ENCODE data around the gene GCN1.

Gene GCN1

DNA sequence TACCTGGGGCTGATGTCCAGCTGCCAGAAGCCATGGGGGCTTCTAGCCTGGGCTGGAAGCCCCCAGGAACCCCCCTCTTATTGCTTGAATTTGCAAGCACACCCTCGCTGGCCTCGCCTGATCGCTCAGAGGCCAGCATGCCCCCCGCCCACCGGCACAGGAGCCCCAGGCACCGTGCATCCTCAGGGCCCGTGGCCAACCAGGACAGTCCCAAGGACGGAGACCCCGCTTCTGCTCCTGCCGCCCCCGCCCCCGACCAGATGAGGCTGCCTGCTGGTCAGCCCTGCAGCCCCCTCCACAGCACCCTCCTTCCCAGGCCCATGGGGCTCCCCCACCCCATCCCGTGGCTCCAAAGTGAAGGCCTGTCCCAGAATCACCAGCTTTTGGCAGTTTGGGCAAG is 99.2 kb downstream of the GCN1 start:
- no peak for DNase-seq (ENCODE audit: low spot score)
- FAIRE-seq: no peak

DNA sequence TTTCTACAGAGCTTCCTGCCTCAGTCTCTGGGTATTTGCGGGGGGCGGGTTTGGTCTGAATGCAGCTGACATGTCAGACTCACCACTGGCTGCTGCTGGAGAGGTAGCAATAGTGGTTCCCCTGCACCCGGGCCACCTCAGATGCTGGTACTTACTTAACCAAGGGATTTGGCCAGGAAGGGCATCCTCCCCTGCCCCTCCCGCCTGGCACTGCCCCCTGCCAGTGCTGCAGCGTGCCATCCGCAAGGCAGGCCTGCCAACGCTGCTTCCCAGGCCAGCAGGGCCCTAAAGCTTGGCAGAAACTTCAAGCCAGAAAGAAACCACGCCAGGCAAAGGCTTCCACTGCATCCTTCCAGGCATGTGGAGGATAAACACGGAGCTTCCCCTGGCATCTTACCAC is 100.0 kb downstream of the GCN1 start:
- FAIRE-seq (no peak), DNase-seq (ENCODE audit: low spot score) (no peak)

- FAIRE-seq: no peak
- DNase-seq (ENCODE audit: low spot score): no peak
These were observed 100.7 kb downstream of the GCN1 start for GRCh38 chr12:120093592-120094355.

DNA sequence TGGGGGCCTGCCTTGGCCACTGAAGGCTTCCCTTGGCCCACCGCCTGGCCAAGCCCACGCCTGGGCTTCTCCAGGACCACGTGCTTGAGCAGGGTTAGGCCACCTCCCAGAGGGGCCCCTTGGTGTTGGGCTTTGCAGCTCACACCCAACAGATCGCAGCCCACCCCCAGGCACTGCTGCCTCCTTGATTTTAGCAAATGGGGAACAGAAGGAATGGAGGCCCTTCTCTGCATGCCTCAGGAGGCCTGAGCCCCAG is 101.3 kb downstream of the GCN1 start:
- DNase-seq (ENCODE audit: low spot score) (no peak), FAIRE-seq (no peak)

- no peak for FAIRE-seq
- no peak for DNase-seq (ENCODE audit: low spot score)
These were observed 101.8 kb downstream of the GCN1 start for GRCh38 chr12:120092551-120093335.

GRCh38 chr12:120091371-120092090 is 103.0 kb downstream of the GCN1 start:
- no peak for FAIRE-seq
- no peak for DNase-seq (ENCODE audit: low spot score)

- FAIRE-seq: no peak
- no peak for DNase-seq (ENCODE audit: low spot score)
These were observed 103.8 kb downstream of the GCN1 start for GRCh38 chr12:120090626-120091295.

DNA sequence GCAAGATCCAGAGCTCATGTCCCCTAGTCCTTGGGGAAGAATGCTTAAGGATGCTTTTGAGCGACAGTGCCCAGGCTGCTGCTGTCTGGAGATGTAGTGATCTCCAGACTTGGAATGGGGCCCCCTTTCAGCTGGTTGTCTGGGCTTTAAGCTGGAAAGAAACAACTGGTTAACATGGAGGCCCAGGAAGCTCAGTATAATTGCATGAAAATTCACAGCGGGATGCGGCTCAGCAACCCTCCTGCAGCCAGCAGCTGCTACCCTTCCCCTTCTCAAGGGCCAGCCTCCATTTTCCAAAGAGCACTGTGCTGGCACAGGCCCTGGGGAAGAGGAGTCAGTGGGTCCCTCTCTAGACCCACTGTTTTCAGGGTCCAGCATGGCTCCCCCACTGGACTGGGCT is 104.3 kb downstream of the GCN1 start:
- FAIRE-seq (no peak), DNase-seq (ENCODE audit: low spot score) (no peak)

DNA sequence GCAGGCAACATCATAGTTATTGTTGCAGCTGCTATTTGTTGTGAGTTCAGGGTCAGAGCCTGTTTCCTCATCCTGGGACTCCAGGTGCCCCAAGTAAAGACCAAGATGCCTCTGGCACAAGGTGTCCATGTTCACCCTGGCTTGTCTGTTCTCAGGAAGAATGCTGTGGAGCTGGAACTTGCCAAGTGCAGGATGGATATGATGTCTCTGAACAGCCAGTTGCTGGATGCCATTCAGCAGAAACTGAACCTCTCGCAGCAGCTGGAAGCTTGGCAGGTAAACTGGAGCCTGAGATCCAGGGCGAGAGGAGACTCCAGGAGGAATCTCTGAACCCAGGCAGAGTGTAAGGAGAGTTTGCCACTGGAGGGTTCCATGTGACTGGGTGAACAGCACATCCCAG is 104.7 kb downstream of the GCN1 start:
- no peak for DNase-seq (ENCODE audit: low spot score)
- no peak for FAIRE-seq

GRCh38 chr12:120089105-120089504 is 105.4 kb downstream of the GCN1 start:
- FAIRE-seq (no peak), DNase-seq (ENCODE audit: low spot score) (no peak)

DNA sequence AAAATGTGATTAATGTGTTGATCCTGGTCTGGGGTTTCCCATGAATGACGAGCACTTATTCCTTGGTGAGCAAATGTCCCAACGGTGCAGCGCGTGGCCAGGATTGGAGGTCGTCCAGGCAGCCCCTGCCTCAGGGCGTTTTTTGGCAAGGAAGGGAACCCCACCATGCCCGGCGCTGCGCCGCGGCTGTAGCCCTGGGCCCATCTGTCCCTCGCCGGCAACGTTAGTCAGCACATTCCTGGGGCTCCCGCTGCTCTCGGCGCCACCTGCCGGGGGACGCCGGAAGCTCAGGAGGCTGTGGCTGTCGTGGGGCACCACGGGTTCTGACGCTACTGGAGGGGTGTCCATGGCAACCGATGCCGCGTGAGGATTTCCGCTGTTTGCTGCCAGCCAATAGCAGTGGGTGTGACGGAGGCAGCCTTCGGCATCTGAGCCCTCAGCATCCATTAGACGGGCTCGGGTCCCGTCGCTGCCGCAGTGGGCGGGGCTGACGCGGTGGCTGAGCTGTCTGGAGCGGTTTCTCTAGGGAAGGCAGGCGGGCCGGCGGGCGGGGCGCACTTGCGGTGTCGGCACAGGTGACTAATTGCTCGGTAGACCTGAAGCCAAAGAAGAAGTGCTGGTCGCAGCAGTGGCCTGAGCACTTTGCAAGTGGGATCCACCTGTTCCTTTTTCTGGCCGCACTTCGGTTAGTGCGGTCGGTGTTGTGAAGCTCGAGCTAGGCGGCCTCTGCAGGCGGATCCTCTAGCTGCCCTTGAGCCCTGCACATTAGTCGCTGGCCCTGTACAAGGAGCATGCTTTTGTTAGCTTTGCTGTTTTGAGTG is 107.5 kb downstream of the GCN1 start:
- DNase-seq (ENCODE audit: low spot score) (peak; percentile 98), FAIRE-seq (peak; percentile 54)

GRCh38 chr12:120085920-120086645 is 108.4 kb downstream of the GCN1 start:
- FAIRE-seq: no peak
- no peak for DNase-seq (ENCODE audit: low spot score)

DNA sequence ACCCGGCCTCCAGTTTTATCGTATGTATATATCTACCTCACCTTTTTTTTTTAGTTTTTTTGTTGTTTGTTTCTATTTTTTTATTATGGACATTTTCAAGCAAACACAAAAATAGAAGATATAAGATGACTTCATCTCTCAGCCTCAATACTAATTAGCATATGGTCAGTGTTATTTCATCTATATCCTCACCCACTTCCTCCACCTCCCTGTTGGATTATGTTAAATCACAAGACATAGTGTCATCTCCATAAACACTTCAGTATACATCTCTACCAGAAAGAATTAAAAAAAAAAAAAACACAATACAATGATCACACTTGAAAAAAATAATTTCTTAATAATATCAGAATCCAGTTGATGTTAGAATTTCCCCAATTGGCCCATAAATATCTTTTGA is 112.9 kb downstream of the GCN1 start:
- no peak for FAIRE-seq

GRCh38 chr12:120079411-120080400 is 114.8 kb downstream of the GCN1 start:
- DNase-seq (ENCODE audit: low spot score): no peak
- FAIRE-seq: no peak

More for the DNA sequence above, 112.9 kb downstream of the GCN1 start:
- no peak for DNase-seq (ENCODE audit: low spot score)

- FAIRE-seq (no peak), DNase-seq (ENCODE audit: low spot score) (no peak)
These were observed 115.6 kb downstream of the GCN1 start for GRCh38 chr12:120078868-120079267.

DNA sequence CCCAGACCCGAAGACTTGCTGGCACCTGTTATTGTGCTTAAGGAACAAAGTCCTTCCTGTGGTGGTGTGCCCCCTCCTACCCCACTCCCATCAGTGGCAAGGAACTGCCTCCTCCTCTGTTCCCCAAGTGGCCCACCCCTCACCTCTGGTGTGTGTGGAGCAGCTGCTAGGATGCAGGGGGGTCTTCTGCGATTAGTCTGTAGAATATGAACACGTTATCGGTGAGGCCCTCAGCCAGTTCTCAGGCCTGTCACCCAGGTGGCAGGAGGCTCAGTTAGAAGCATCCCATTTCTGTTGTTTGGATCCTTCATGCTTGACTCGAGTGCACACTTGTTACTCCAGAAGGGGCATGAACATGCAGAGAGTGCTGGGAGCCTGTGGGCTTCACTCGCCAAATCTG is 117.3 kb downstream of the GCN1 start:
- FAIRE-seq (no peak), DNase-seq (ENCODE audit: low spot score) (no peak)

Measured in RCC 7860 (cell line).